Sigmoid colon (tissue), 7 donors: ENCODE results near the gene FICD. TPM values are rescaled to one million over a fixed set of nuclear protein-coding genes. Genes with fewer than 3 reads are reported as not detected.

Experiments used
- DNase-seq: peaks from one replicate; pipeline ENCODE4 v3.0.0-alpha.2; 2019
- H3K27ac ChIP-seq, 4 donors: fragments of 200-600 bp; sonication (generic); one replicate each; pipeline ENCODE4 v1.5.1; 2016 to 2019; ENCODE audit warnings: mild to moderate bottlenecking in 1 of 4
- H3K27me3 ChIP-seq, 3 donors: fragments of 200-600 bp; sonication (generic); one replicate each; pipeline ENCODE4 v1.5.1; 2019; ENCODE audit warnings: mild to moderate bottlenecking in 1 of 3
- H3K36me3 ChIP-seq, 4 donors: fragments of 200-600 bp; sonication (generic); one replicate each; pipeline ENCODE4 v1.5.1; 2016 to 2019
- H3K4me1 ChIP-seq, 4 donors: fragments of 200-600 bp; sonication (generic); one replicate each; pipeline ENCODE4 v1.5.1; 2017 to 2019
- H3K4me3 ChIP-seq, 4 donors: fragments of 200-600 bp; sonication (generic); one replicate each; pipeline ENCODE4 v1.5.1; 2017 to 2019; ENCODE audit warnings: mild to moderate bottlenecking in 2 of 4, moderate library complexity in 1 of 4
- H3K9me3 ChIP-seq, 4 donors: fragments of 200-600 bp in 3 of 4; sonication (generic) in 3 of 4; one replicate each; pipeline versions ENCODE4 v1.5.1 to v1.6.1; 2013 to 2019
- EP300 ChIP-seq, 4 donors: sonication (generic); formaldehyde crosslinking; IDR thresholded peaks; one replicate each; pipeline ENCODE4 v1.6.1; 2017; ENCODE audit warnings: antibody characterized with exemption in 4 of 4
- POLR2A ChIP-seq, 2 donors: fragments of 450-650 bp; IDR thresholded peaks; one replicate each; pipeline ENCODE4 v1.6.1; 2016; ENCODE audit warnings: antibody characterized with exemption in 2 of 2, mild to moderate bottlenecking in 2 of 2, moderate library complexity in 2 of 2
- POLR2AphosphoS5 ChIP-seq, 4 donors: sonication (generic); formaldehyde crosslinking; IDR thresholded peaks; one replicate each; pipeline ENCODE4 v1.6.1; 2017; ENCODE audit warnings: antibody characterized with exemption in 4 of 4
- WGBS, 2 donors: extraction: QIAGEN DNeasy Blood & Tissue Kit; methylation state at CpG; one replicate each; pipeline ENCODE4 v1.1.7; 2013; 5-methylcytosine and 5-hydroxymethylcytosine counted together
- intact Hi-C: fragments of 100-400 bp; cut with DNase I; formaldehyde crosslinking; loops from one replicate; pipeline ENCODE4 v1.15.1; 2023
- polyA plus RNA-seq, 3 donors: library from polyadenylated mRNA; stranded (reverse); fragments of 200-250 nt; gene quantifications; one replicate each; pipeline ENCODE4 v1.2.3, GENCODE V29; 2013
- total RNA-seq, 4 donors: library from RNA; depleted of rRNA; stranded (reverse); fragments of >200 nt; gene quantifications; one replicate each; pipeline ENCODE4 v1.1.0, GENCODE V29; 2016
- TF ChIP-seq, protein P1 (sequence below), 4 experiments: fragments of 450-650 bp in 3 of 4; fragments of 200-600 bp in 1 of 4; IDR thresholded peaks; one replicate each; pipeline ENCODE4 v1.5.1; 2016 to 2019; ENCODE audit warnings: antibody characterized with exemption in 4 of 4, mild to moderate bottlenecking in 3 of 4, moderate library complexity in 2 of 4
- donor health status: healthy with polysubstance abuse.
- donor health status: Bipolar disorder and iron deficiency.
- donor health status: healthy.

The FICD gene
- total and polyA plus RNA-seq, 7 donors: 1.2 to 5.4 (median 3.2) TPM; not detected in 1

GRCh38 chr12:108475396-108475795 lies 39.7 kb upstream of the FICD start:
- Histone ChIP-seq H3K27me3 (no peaks in the 10 kb centered on the region), H3K9me3 (no peaks in the 10 kb centered on the region), H3K36me3 (no peaks in the 10 kb centered on the region), H3K4me3 (no peak overlapping the region), H3K27ac (no peak overlapping the region), H3K4me1 (peaks cover 0 to 4% (median 0%) of the 10 kb centered on the region in 4 donors)
- no peak for TF ChIP-seq POLR2A (IDR thresholded peaks at IDR 0.05)
- TF ChIP-seq EP300 (IDR thresholded peaks at IDR 0.05): no peak
- TF ChIP-seq, protein P1, sequence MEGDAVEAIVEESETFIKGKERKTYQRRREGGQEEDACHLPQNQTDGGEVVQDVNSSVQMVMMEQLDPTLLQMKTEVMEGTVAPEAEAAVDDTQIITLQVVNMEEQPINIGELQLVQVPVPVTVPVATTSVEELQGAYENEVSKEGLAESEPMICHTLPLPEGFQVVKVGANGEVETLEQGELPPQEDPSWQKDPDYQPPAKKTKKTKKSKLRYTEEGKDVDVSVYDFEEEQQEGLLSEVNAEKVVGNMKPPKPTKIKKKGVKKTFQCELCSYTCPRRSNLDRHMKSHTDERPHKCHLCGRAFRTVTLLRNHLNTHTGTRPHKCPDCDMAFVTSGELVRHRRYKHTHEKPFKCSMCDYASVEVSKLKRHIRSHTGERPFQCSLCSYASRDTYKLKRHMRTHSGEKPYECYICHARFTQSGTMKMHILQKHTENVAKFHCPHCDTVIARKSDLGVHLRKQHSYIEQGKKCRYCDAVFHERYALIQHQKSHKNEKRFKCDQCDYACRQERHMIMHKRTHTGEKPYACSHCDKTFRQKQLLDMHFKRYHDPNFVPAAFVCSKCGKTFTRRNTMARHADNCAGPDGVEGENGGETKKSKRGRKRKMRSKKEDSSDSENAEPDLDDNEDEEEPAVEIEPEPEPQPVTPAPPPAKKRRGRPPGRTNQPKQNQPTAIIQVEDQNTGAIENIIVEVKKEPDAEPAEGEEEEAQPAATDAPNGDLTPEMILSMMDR (IDR thresholded peaks at IDR 0.05): no peak
- no peak for TF ChIP-seq POLR2AphosphoS5 (IDR thresholded peaks at IDR 0.05)
- 72 to 83% methylated on average over 2 of the region's 2 CpGs for WGBS, 2 donors
- intact Hi-C loops: no loop called here
- no peak for DNase-seq

DNA sequence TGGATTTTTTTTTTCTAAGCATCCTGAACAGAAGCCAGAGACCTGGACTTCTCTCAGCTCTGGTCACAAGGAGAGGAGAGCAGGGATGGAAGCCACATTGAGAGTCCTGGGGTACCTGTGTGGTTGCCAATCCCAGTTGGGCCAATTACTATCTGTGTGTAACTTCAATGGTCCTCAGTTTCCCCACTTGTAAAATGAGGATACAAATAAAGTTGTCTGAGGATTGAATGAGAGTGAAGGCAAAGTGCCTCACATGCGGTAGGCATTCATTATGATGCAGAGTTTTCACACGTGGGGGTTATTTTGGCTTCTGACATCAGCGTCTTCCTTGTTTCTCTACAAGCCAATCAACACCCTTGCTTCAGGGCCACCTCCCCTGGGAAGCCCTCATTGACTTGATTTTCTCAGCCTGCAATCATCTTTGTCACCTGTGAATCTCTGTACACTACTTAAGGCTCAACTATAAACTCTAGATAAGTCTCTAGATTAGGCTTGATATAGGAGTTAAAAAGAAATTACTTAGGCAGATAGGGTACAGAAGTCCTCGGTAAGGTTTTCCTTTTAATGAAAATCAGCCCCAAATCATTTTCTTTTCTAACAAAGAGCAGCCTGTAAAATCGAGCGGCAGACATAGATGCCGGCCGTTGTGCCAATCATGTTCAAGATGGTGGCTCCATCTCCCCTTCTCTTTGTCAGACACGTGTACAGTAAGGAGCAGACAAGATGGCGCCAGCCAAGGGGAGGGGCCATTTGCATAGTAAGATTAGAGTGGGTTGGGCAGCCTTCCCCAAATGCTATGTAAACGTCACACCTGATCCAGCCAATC lies 37.8 kb upstream of the FICD start:
- no peak for DNase-seq
- Histone ChIP-seq H3K9me3 (no peaks in the 10 kb centered on the region), H3K27me3 (no peaks in the 10 kb centered on the region), H3K4me1 (peaks cover 0 to 4% (median 0%) of the 10 kb centered on the region in 4 donors), H3K36me3 (no peaks in the 10 kb centered on the region), H3K4me3 (no peak overlapping the region), H3K27ac (no peak overlapping the region)
- TF ChIP-seq, protein P1 (IDR thresholded peaks at IDR 0.05): no peak
- TF ChIP-seq POLR2A (IDR thresholded peaks at IDR 0.05) (no peak), EP300 (IDR thresholded peaks at IDR 0.05) (no peak), POLR2AphosphoS5 (IDR thresholded peaks at IDR 0.05) (no peak)
- WGBS, 2 donors: 81 to 84% methylated on average over 11 of the region's 11 CpGs
- intact Hi-C loops: no loop called here

GRCh38 chr12:108477881-108478259 lies 37.2 kb upstream of the FICD start:
- H3K27ac ChIP-seq: no peak overlapping the region
- intact Hi-C loops: no loop called here
- TF ChIP-seq POLR2A (IDR thresholded peaks at IDR 0.05): no peak
- TF ChIP-seq POLR2AphosphoS5 (IDR thresholded peaks at IDR 0.05): no peak
- TF ChIP-seq, protein P1 (IDR thresholded peaks at IDR 0.05): no peak
- TF ChIP-seq EP300 (IDR thresholded peaks at IDR 0.05): no peak
- H3K4me3 ChIP-seq: no peak overlapping the region
- H3K4me1 ChIP-seq: peaks cover 0 to 4% (median 0%) of the 10 kb centered on the region in 4 donors
- DNase-seq: no peak
- no peaks in the 10 kb centered on the region for H3K36me3 ChIP-seq
- H3K27me3 ChIP-seq: no peaks in the 10 kb centered on the region
- no peaks in the 10 kb centered on the region for H3K9me3 ChIP-seq
- WGBS, 2 donors: 70 to 80% methylated on average over 6 of the region's 6 CpGs

DNA sequence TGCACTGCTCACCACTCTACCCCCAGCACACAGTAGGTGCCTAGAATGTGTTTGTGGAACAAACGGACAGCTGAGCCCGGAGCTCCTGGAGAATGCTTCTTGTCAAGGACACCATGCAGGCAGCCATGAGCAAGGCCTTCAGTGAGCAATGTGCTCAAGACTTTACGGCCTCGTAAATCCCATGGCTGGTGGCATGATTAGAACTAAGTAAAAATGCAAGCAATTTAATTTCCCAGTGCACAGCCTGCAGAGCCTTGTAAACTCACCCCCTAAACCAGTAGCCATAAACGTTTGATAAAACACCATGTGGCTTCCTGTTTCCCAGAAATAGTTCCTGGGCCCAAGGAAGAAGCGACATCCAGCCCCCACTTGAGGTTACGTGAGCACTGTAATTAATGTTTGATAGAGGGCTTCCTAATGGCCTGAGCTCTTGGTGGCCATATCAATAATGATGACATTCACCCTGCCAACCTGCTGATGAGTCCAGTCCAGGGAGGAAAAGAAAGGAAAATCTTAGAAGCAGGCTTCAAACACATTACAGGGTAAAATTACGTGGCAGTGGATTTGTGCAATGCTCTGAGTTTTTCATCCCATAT lies 36.4 kb upstream of the FICD start:
- Histone ChIP-seq H3K27me3 (no peaks in the 10 kb centered on the region), H3K36me3 (no peaks in the 10 kb centered on the region), H3K27ac (no peak overlapping the region), H3K4me1 (peaks cover 0 to 4% (median 0%) of the 10 kb centered on the region in 4 donors), H3K9me3 (no peaks in the 10 kb centered on the region), H3K4me3 (no peak overlapping the region)
- TF ChIP-seq EP300 (IDR thresholded peaks at IDR 0.05) (no peak), POLR2A (IDR thresholded peaks at IDR 0.05) (no peak), POLR2AphosphoS5 (IDR thresholded peaks at IDR 0.05) (no peak)
- TF ChIP-seq, protein P1 (IDR thresholded peaks at IDR 0.05): no peak
- DNase-seq: no peak
- intact Hi-C loops: no loop called here
- WGBS, 2 donors: 30 to 42% methylated on average over 8 of the region's 8 CpGs
